ENCODE data around the gene BCL2L12. TPM values are rescaled to one million over a fixed set of nuclear protein-coding genes. Genes with fewer than 3 reads are reported as not detected.
A peak's percentile ranks its signal among the peaks of the same experiment; 100 is the strongest.

The BCL2L12 gene
- total RNA-seq, 4 donors from 2014 or later: 4.2 to 9.9 (median 6.0) TPM

DNA sequence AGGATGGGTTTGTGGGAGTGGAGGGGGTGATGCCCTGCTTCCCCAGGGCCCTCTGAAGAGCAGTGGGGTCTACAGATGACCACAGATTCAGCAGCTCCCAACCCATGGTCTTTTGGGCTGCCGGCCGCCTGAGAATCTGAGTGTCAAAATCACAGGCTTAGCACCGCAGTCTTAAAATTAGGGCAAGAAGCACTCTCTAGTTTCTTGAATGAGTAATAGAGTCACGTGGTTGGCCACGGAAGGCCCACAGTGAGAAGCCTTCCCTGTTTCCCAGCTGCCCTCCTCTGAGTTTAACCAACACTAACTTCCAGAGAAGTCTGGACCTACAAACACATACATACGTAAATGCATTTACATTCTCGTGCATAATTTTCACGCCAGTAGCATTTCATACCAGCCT, 16.5 kb downstream of the BCL2L12 start:
- H3K4me1 ChIP-seq: peaks cover 38 to 45% (median 42%) of the 10 kb centered on the region in 4 donors
- H3K36me3 ChIP-seq: peaks cover 52 to 68% (median 63%) of the 10 kb centered on the region in 4 donors
- TF ChIP-seq POLR2AphosphoS5 (IDR thresholded peaks at IDR 0.05) (no peak), POLR2A (IDR thresholded peaks at IDR 0.05; ENCODE audit: low read depth) (no peak), EP300 (IDR thresholded peaks at IDR 0.05) (no peak)
- TF ChIP-seq, protein P1, sequence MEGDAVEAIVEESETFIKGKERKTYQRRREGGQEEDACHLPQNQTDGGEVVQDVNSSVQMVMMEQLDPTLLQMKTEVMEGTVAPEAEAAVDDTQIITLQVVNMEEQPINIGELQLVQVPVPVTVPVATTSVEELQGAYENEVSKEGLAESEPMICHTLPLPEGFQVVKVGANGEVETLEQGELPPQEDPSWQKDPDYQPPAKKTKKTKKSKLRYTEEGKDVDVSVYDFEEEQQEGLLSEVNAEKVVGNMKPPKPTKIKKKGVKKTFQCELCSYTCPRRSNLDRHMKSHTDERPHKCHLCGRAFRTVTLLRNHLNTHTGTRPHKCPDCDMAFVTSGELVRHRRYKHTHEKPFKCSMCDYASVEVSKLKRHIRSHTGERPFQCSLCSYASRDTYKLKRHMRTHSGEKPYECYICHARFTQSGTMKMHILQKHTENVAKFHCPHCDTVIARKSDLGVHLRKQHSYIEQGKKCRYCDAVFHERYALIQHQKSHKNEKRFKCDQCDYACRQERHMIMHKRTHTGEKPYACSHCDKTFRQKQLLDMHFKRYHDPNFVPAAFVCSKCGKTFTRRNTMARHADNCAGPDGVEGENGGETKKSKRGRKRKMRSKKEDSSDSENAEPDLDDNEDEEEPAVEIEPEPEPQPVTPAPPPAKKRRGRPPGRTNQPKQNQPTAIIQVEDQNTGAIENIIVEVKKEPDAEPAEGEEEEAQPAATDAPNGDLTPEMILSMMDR (IDR thresholded peaks at IDR 0.05): no peak
- intact Hi-C loops (cut with DNase I): no loop called here
- H3K27me3 ChIP-seq: no peaks in the 10 kb centered on the region
- no peaks in the 10 kb centered on the region for H3K9me3 ChIP-seq
- no peak overlapping the region for H3K4me3 ChIP-seq
- DNase-seq (ENCODE audit: extremely low spot score): no peak
- WGBS: 83% methylated on average over 8 of the region's 8 CpGs
- no peak overlapping the region for H3K27ac ChIP-seq (replicated peaks in 1 of 4)

DNA sequence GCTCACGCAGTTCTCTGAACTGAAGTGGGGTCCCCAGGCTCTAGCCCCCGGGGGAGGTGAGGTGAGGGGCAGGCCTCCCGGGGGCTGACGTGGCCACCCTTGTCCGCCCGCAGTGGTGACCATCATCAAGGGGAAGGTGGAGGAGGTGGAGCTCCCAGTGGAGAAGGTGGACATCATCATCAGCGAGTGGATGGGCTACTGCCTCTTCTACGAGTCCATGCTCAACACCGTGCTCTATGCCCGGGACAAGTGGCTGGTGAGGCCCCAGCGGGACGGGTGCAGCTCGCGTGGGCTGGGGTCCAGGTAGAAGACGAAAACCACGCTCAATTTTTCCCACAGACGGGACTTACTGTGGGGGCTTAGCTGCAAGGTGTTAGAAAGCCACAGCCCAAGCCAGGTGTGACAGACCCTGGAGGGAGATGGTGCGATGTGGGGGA, 18.1 kb downstream of the BCL2L12 start:
- no peak for TF ChIP-seq POLR2A (IDR thresholded peaks at IDR 0.05; ENCODE audit: low read depth)
- TF ChIP-seq, protein P1 (IDR thresholded peaks at IDR 0.05): no peak
- no peak for TF ChIP-seq POLR2AphosphoS5 (IDR thresholded peaks at IDR 0.05)
- no peak for TF ChIP-seq EP300 (IDR thresholded peaks at IDR 0.05)
- Histone ChIP-seq H3K4me1 (peaks cover 26 to 46% (median 29%) of the 10 kb centered on the region in 4 donors), H3K4me3 (no peak overlapping the region), H3K27ac (replicated peaks in 1 of 4) (no peak overlapping the region), H3K27me3 (peaks cover 0 to 3% (median 0%) of the 10 kb centered on the region in 4 donors), H3K36me3 (peaks cover 52 to 80% (median 72%) of the 10 kb centered on the region in 4 donors), H3K9me3 (no peaks in the 10 kb centered on the region)
- intact Hi-C loops (cut with DNase I): no loop called here
- 86% methylated on average over 12 of the region's 18 CpGs for WGBS
- no peak for DNase-seq (ENCODE audit: extremely low spot score)

DNA sequence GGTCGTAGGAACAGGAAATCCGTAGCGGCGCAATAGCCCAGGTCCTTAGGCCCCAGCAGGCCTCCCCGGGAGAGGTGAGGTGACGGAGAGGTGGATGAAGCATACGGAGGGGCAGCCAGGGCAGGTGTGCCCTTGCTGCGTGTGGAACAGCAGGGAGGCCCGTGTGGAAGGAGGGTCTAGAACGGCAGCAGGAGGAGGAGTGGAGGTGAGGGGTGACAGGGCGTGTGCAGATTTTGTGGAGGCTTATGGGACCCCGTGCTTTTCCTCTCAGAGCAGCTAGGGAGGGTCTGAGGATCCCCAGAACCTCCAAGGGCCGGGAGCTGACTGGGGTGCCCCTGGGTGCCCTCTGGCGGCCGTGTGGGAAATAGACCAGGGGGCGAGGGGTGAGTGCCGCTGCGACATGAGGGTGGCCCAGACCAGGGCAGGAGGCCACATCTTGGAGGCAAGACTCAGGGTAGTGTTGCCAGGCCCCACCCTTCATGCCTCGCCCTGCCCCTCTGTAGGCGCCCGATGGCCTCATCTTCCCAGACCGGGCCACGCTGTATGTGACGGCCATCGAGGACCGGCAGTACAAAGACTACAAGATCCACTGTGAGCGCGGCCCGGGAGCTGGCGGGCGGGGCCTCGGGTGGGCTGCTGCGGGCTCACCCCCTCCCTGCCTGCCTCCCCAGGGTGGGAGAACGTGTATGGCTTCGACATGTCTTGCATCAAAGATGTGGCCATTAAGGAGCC, 18.7 kb downstream of the BCL2L12 start:
- Histone ChIP-seq H3K27ac (replicated peaks in 1 of 4) (no peak overlapping the region), H3K4me3 (no peak overlapping the region), H3K4me1 (peaks cover 25 to 44% (median 28%) of the 10 kb centered on the region in 4 donors), H3K27me3 (peaks cover 0 to 9% (median 2%) of the 10 kb centered on the region in 4 donors), H3K36me3 (peaks cover 52 to 80% (median 72%) of the 10 kb centered on the region in 4 donors), H3K9me3 (no peaks in the 10 kb centered on the region)
- WGBS: 77% methylated on average over 16 of the region's 35 CpGs
- intact Hi-C loops (cut with DNase I): no loop called here
- TF ChIP-seq, protein P1 (IDR thresholded peaks at IDR 0.05): peak in 1 of 3 experiments; percentile 43
- TF ChIP-seq EP300 (IDR thresholded peaks at IDR 0.05): no peak
- no peak for DNase-seq (ENCODE audit: extremely low spot score)

DNA sequence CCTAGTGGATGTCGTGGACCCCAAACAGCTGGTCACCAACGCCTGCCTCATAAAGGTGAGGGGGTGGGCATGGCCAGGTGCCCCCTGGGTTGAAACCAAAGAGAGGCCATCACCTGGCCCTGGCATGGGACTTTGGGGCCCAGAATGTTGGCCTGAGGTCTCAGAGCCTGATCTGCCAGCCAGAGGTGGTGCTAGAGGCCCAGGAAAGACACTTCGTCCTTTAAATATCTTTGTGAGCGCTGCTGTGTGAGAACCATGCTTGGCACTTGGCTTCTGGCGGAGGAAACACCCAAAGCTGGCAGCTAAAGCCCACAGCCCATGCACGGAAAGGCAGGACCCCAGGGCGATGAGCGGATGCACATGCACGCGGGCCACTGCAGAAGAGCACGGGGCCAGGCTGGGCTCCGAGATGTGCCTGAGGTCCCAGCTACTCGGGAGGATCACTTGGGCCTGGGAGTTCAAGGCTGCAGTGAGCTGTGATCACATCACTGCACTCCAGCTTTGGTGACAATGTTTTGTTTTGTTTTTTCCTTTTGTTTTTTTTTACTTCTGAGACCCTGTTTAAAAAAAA, 19.3 kb downstream of the BCL2L12 start:
- H3K9me3 ChIP-seq: no peaks in the 10 kb centered on the region
- peaks cover 25 to 44% (median 28%) of the 10 kb centered on the region in 4 donors for H3K4me1 ChIP-seq
- no peak for DNase-seq (ENCODE audit: extremely low spot score)
- intact Hi-C loops (cut with DNase I): no loop called here
- peaks cover 52 to 80% (median 72%) of the 10 kb centered on the region in 4 donors for H3K36me3 ChIP-seq
- peaks cover 0 to 16% (median 4%) of the 10 kb centered on the region in 4 donors for H3K27me3 ChIP-seq
- no peak for TF ChIP-seq EP300 (IDR thresholded peaks at IDR 0.05)
- TF ChIP-seq, protein P1 (IDR thresholded peaks at IDR 0.05): no peak
- TF ChIP-seq POLR2AphosphoS5 (IDR thresholded peaks at IDR 0.05): no peak
- no peak for TF ChIP-seq POLR2A (IDR thresholded peaks at IDR 0.05; ENCODE audit: low read depth)
- no peak overlapping the region for H3K27ac ChIP-seq (replicated peaks in 1 of 4)
- WGBS: 87% methylated on average over 11 of the region's 13 CpGs
- no peak overlapping the region for H3K4me3 ChIP-seq
